HG03571 (cell line): ENCODE data around the gene YY1AP1.
A peak's percentile ranks its signal among the peaks of the same experiment; 100 is the strongest.
"Not testable (repeated sequence)": the region's sequence is repeated elsewhere in the genome, so short reads cannot be mapped to it uniquely, and the experiment has no call there.

ENCODE experiments used
- ATAC-seq: cut with Tn5 transposase; IDR thresholded peaks from one replicate; pipeline ENCODE4 v1.9.1; 2021; ENCODE audit not compliant: unreplicated experiment

YY1AP1 gene

GRCh38 chr1:155696524-155696923, 8.0 kb upstream of the YY1AP1 start:
- ATAC-seq: no peak

- ATAC-seq: no peak
Measured at GRCh38 chr1:155695608-155696007, 7.0 kb upstream of the YY1AP1 start.

- ATAC-seq: no peak
Measured at GRCh38 chr1:155695072-155695471, 6.5 kb upstream of the YY1AP1 start.

GRCh38 chr1:155694167-155694566, 5.6 kb upstream of the YY1AP1 start:
- no peak for ATAC-seq

- ATAC-seq: no peak
Measured at GRCh38 chr1:155691992-155692528, 3.5 kb upstream of the YY1AP1 start.

GRCh38 chr1:155689081-155689607, 570 bp upstream of the YY1AP1 start, which contains the start of gene DAP3:
Gene DAP3, plus strand, starts transcription at chr1:155689091. Its CDS starts 20,689 bp downstream, at chr1:155709780.
- ATAC-seq: not testable (repeated sequence)

DNA sequence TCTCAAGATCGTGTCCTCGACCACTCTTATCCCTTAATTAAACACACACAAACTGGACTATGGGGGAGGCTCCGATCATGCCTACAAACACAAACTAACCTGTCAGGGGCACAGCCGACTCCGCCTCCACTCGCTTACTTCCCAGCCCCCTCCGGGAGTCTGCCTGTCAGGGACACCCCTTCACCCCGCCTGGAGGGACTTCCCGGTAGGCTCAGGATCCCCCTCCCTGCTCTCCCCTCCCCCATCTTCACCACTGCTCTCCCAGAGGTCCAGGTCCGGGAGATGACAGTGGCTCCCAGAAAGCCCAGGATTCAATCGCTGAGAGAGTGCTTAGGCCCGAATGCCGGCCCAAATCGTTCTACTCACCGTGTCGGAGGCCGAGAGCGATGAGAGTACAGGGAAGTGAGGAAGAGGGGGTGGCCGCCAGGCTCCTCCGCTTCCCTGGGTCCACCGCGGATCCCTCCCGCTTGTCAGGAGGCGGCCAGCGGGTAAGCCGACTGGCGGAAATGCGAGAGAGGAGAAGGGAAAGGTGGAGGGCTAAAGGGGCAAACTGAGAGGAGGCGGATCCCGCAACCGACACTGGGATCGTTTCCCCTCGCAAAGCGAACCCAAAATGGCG, 760 bp downstream of the YY1AP1 start:
- ATAC-seq: peak; percentile 10

GRCh38 chr1:155681776-155682175, 6.8 kb downstream of the YY1AP1 start:
- ATAC-seq: no peak

DNA sequence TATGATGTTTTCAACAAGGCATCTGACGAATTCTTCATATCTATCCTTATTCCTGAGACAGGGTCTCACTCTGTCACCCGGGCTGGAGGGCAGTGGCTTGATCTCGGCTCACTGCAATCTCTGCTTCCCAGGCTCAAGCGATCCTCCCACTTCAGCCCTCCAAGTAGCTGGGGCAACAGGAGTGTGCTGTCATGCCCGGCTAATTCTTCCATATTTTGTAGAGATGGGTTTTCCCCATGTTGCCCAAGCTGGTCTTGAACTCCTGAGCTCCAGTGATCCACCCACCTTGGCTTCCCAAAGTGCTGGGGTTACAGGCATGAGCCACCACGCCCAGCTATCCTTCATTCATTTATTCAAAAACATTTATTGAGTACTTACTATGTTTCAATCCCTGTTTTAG, 8.0 kb downstream of the YY1AP1 start:
- no peak for ATAC-seq

GRCh38 chr1:155678992-155679391, 9.6 kb downstream of the YY1AP1 start:
- not testable (repeated sequence) for ATAC-seq

GRCh38 chr1:155678027-155678426, 10.5 kb downstream of the YY1AP1 start:
- ATAC-seq: no peak

- no peak for ATAC-seq
Measured at GRCh38 chr1:155673003-155673402, 15.6 kb downstream of the YY1AP1 start.

DNA sequence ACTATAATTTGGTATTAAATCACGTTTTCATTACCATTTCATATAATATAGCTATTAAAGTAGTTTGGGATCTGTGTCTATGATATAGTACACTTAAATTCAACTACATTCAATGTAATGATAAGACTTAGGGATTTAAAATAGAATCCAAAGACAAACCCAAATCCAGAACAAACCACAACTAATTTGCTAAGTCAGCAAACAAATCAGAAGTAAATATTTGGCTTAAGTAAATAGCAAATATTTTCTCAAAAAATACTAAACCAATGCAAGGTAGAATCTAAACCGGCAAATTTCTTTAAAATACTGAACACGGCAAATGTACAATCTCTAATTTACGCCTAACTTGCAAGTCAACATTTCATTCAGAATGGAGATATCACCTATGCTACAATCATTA, 16.8 kb downstream of the YY1AP1 start:
- ATAC-seq: no peak

GRCh38 chr1:155669233-155670162, 19.1 kb downstream of the YY1AP1 start:
- ATAC-seq: no peak

DNA sequence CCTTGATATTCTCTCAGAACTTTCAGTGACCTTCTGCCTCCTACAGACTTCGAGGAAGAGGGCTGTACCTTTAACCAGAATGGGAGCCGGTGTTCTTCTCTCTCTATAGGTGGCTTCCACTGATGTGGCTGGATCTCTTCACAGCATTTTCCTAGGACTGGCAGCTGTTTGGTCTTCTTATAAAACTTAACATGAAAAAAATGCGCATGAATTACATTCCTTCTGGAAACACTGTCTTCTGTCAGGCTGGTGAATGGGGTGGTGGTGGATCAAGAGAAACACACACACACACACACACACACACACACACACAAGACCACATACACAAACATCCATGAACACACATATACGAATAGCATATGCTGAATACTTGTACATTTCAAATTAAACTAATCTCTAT, 27.3 kb downstream of the YY1AP1 start:
- not testable (repeated sequence) for ATAC-seq

- no peak for ATAC-seq
Measured at GRCh38 chr1:155657463-155657862, 31.1 kb downstream of the YY1AP1 start.

- ATAC-seq: no peak
Measured at GRCh38 chr1:155652951-155653350, 35.6 kb downstream of the YY1AP1 start.

DNA sequence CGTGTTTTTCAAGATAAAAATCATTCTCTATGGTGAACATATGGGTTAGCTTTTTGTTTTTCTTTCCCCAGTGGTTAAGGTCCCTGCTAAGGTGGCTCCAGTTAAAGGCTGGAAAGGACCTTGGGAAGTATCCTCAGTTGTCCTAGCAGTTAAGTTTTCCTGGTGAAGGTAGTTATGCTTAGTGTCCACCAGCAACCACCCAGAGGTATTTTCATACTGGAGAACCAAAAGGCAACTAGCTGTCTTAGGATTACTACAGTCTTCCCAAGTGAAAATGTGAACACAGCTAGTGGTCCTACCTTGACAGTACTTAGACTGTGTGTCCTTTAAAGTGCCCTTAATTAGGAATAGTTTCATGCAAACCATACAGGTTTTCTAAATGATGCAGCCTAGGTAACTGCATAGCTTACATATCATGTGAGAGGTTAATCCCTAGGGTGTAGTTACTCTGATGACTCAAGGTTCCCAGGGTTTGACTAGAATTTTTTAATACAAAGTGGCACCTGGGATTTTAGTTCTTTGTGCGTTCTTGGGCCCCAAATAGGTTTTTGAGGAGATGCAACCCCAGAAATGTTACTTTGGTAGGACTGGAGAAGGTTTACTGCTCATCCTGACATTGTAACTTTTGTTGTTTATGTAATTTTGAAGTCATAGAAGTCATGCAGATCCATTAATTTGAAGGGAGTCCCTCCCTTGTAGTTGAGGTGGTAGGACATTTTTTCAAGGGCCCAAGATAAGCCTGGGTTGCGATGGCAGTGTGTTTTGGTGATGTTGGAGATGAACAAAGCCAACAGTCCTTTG, 36.5 kb downstream of the YY1AP1 start:
- no peak for ATAC-seq

- no peak for ATAC-seq
Measured at GRCh38 chr1:155650231-155650757, 38.3 kb downstream of the YY1AP1 start.

DNA sequence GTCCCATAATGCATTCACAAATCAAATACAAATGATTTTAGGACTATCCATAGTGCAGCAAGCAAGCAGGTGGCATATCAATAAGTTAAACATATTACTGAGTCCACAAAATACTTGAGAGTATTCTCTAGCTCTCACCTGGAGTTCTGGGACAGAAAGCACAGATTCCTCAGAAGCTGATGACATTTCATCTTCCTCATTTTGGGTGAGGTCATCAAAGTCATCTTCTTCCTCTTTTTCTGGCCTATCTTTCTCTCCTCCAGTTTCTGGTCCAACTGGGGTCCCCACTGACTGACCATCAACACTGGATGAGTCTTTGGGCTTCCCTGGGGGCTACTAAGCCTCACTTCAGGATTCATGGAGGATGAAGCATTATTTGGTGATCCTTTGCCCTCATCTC, 38.9 kb downstream of the YY1AP1 start:
- no peak for ATAC-seq
